ENCODE measurements around the gene TNFSF8.

TNFSF8 gene

GRCh38 chr9:114902786-114903524 is 27.4 kb downstream of the TNFSF8 start:
- DNase-seq, result no peak

- no peak for DNase-seq
Observed at GRCh38 chr9:114900942-114901802, 29.2 kb downstream of the TNFSF8 start.

- no peak for DNase-seq
Observed at GRCh38 chr9:114899995-114900394, 30.4 kb downstream of the TNFSF8 start.

GRCh38 chr9:114899461-114899860 is 30.9 kb downstream of the TNFSF8 start:
- no peak for DNase-seq

GRCh38 chr9:114898741-114899140 is 31.6 kb downstream of the TNFSF8 start:
- peak; percentile 81 for DNase-seq

- DNase-seq, result no peak
Observed at GRCh38 chr9:114897196-114897595, 33.2 kb downstream of the TNFSF8 start.

- DNase-seq, result no peak
Observed at GRCh38 chr9:114896344-114896743, 34.0 kb downstream of the TNFSF8 start.

- no peak for DNase-seq
Observed at GRCh38 chr9:114895521-114895991, 34.8 kb downstream of the TNFSF8 start.

- no peak for DNase-seq
Observed at GRCh38 chr9:114894609-114895433, 35.6 kb downstream of the TNFSF8 start.

- DNase-seq, result no peak
Observed at GRCh38 chr9:114894206-114894605, 36.2 kb downstream of the TNFSF8 start.

GRCh38 chr9:114893221-114894010 is 37.0 kb downstream of the TNFSF8 start:
- no peak for DNase-seq

GRCh38 chr9:114889802-114890224 is 40.6 kb downstream of the TNFSF8 start:
- DNase-seq, result no peak

- DNase-seq, result no peak
Observed at GRCh38 chr9:114888607-114889006, 41.8 kb downstream of the TNFSF8 start.

- DNase-seq, result no peak
Observed at GRCh38 chr9:114887963-114888362, 42.4 kb downstream of the TNFSF8 start.

GRCh38 chr9:114884787-114885452 is 45.5 kb downstream of the TNFSF8 start:
- DNase-seq, result no peak

- no peak for DNase-seq
Observed at GRCh38 chr9:114883709-114884108, 46.7 kb downstream of the TNFSF8 start.

- DNase-seq, result no peak
Observed at GRCh38 chr9:114880291-114880745, 50.1 kb downstream of the TNFSF8 start.

- DNase-seq, result no peak
Observed at GRCh38 chr9:114878879-114879564, 51.4 kb downstream of the TNFSF8 start.

- DNase-seq, result peak; percentile 30
Observed at GRCh38 chr9:114869845-114870244, 60.5 kb downstream of the TNFSF8 start.

- DNase-seq, result no peak
Observed at GRCh38 chr9:114869378-114869777, 61.0 kb downstream of the TNFSF8 start.

- no peak for DNase-seq
Observed at GRCh38 chr9:114867327-114867726, 63.1 kb downstream of the TNFSF8 start.

Data from activated effector memory CD4-positive, alpha-beta T cell treated with Interleukin-2 at 50 U/mL for 16 hours (primary cell).